HepG2 (cell line): ENCODE data around the gene NEBL. TPM values are rescaled to one million over a fixed set of nuclear protein-coding genes. Genes with fewer than 3 reads are reported as not detected.

Source experiments
- ATAC-seq: fragments of 200-7000 bp; cut with Tn5 transposase; 3 replicates; pipeline ENCODE4 v1.9.1; 2020; ENCODE audit warnings: mild to moderate bottlenecking, moderate library complexity
- BruUV-seq: library from RNA; stranded (reverse); fragments of 400-500 nt; replicated peaks from 2 replicates; lab custom pipeline; 2021; lab: Mats Ljungman, UMichigan
- CTCF ChIA-PET: fragments of 300-600 bp; formaldehyde crosslinking; extraction: SDS; loops from one replicate; lab custom pipeline; 2021; ENCODE audit warnings: low total read pairs, inconsistent platforms, low intra/inter-chr PET ratio; lab: Yijun Ruan, JAX
- POLR2A ChIA-PET: fragments of 350-600 bp; sonication (Branson Sonifier 250); formaldehyde crosslinking; loops from one replicate; lab custom pipeline; 2020; ENCODE audit warnings: antibody characterized with exemption, inconsistent platforms; lab: Yijun Ruan, JAX
- DNase-seq: peaks from one replicate; pipeline ENCODE4 v3.0.0-alpha.2; 2015; ENCODE audit warnings: low spot score
- FAIRE-seq: peaks from 3 replicates; lab custom pipeline; 2011; peaks lifted over from hg19 to GRCh38; lab: Jason Lieb, UNC
- H2AFZ ChIP-seq: one replicate; pipeline ENCODE4 v1.6.1; 2011; ENCODE audit warnings: low read length, inconsistent platforms
- H3K27ac ChIP-seq: fragments of 300-600 bp; 3 replicates; pipeline ENCODE4 v1.8.0; 2011; ENCODE audit warnings: mixed run types, mild to moderate bottlenecking, mixed read lengths, low read length, inconsistent platforms; ENCODE audit not compliant: insufficient read depth; ENCODE audit errors: extremely low read length
- H3K27me3 ChIP-seq, 2 experiments: fragments of 200-600 bp in 1 of 2; 2 replicates in 1 of 2; 3 replicates in 1 of 2; pipeline versions ENCODE4 v1.6.0 to v1.8.0; 2011; ENCODE audit warnings: low read length in 2 of 2, mild to moderate bottlenecking in 2 of 2, moderate library complexity in 2 of 2, inconsistent platforms in 1 of 2; ENCODE audit not compliant: insufficient read depth in 2 of 2, control insufficient read depth in 1 of 2
- H3K36me3 ChIP-seq, 2 experiments: fragments of 200-600 bp in 1 of 2; replicated peaks in 1 of 2; 2 replicates in 1 of 2; 3 replicates in 1 of 2; pipeline versions ENCODE4 v1.5.1 to v1.8.0; 2011; ENCODE audit warnings: low read length in 2 of 2, inconsistent platforms in 1 of 2; ENCODE audit not compliant: insufficient read depth in 2 of 2, control insufficient read depth in 1 of 2
- H3K4me1 ChIP-seq: 2 replicates; pipeline ENCODE4 v1.5.1; 2012; ENCODE audit warnings: low read length, inconsistent platforms; ENCODE audit not compliant: insufficient read depth
- H3K4me2 ChIP-seq: 2 replicates; pipeline ENCODE4 v1.6.0; 2011; ENCODE audit warnings: low read depth, low read length, inconsistent platforms
- H3K4me3 ChIP-seq, 3 experiments: fragments of 200-600 bp in 1 of 3; sonication (generic), shearing (Covaris generic) in 1 of 3; replicated peaks in 1 of 3; 2 replicates each; pipeline ENCODE4 v1.5.1; 2011 to 2016; ENCODE audit warnings: low read length in 3 of 3, inconsistent platforms in 2 of 3, low read depth in 2 of 3, mild to moderate bottlenecking in 2 of 3, control low read depth in 1 of 3, mixed read lengths in 1 of 3; ENCODE audit not compliant: insufficient read depth in 1 of 3
- H3K79me2 ChIP-seq: one replicate; pipeline ENCODE4 v1.6.1; 2011; ENCODE audit warnings: low read length, inconsistent platforms; ENCODE audit not compliant: insufficient read depth
- H3K9ac ChIP-seq: 2 replicates; pipeline ENCODE4 v1.6.0; 2011; ENCODE audit warnings: mild to moderate bottlenecking, low read depth, low read length, inconsistent platforms; ENCODE audit not compliant: insufficient read depth
- H3K9me3 ChIP-seq: 2 replicates; pipeline ENCODE4 v1.5.1; 2012; ENCODE audit warnings: mild to moderate bottlenecking, low read length
- H4K20me1 ChIP-seq: 2 replicates; pipeline ENCODE4 v1.6.0; 2011; ENCODE audit warnings: inconsistent platforms, mild to moderate bottlenecking, low read length, moderate library complexity; ENCODE audit not compliant: insufficient read depth
- ARID2 ChIP-seq: sonication (generic); formaldehyde crosslinking; IDR thresholded peaks from 2 replicates; pipeline ENCODE4 v1.8.1; 2022; ENCODE audit warnings: mild to moderate bottlenecking, missing genetic modification reagents, borderline replicate concordance
- BATF2 ChIP-seq: sonication (generic); formaldehyde crosslinking; IDR thresholded peaks from 2 replicates; pipeline ENCODE4 v1.8.0; 2022; ENCODE audit warnings: mild to moderate bottlenecking, missing genetic modification reagents, moderate library complexity
- GZF1 ChIP-seq: sonication (generic); formaldehyde crosslinking; IDR thresholded peaks from 2 replicates; pipeline ENCODE4 v1.5.1; 2020; ENCODE audit warnings: mild to moderate bottlenecking, missing genetic modification reagents
- HMGXB3 ChIP-seq: sonication (generic); formaldehyde crosslinking; IDR thresholded peaks from 2 replicates; pipeline ENCODE4 v1.4.0; 2020; ENCODE audit warnings: missing genetic modification reagents, borderline replicate concordance
- MAF1 ChIP-seq: sonication (generic); formaldehyde crosslinking; IDR thresholded peaks from 2 replicates; pipeline ENCODE4 v1.5.0; 2020; ENCODE audit warnings: missing genetic modification reagents, borderline replicate concordance
- MAFG ChIP-seq: sonication (generic); formaldehyde crosslinking; IDR thresholded peaks from 2 replicates; pipeline ENCODE4 v1.5.1; 2020; ENCODE audit warnings: mild to moderate bottlenecking, missing genetic modification reagents
- NFE2L2 ChIP-seq: fragments of 150-350 bp; IDR thresholded peaks from 2 replicates; pipeline ENCODE4 v1.6.1; 2014; ENCODE audit warnings: low read length
- RBM39 ChIP-seq: fragments of 200-400 bp; formaldehyde crosslinking; IDR thresholded peaks from one replicate; pipeline ENCODE4 v1.6.1; 2018; ENCODE audit warnings: antibody characterized with exemption, mild to moderate bottlenecking, low read depth, low read length; ENCODE audit not compliant: poor library complexity, severe bottlenecking
- SETDB1 ChIP-seq: sonication (generic); formaldehyde crosslinking; IDR thresholded peaks from 2 replicates; pipeline ENCODE4 v1.5.1; 2020; ENCODE audit warnings: missing genetic modification reagents, mild to moderate bottlenecking, borderline replicate concordance
- SSRP1 ChIP-seq: IDR thresholded peaks from 2 replicates; pipeline ENCODE4 v1.6.1; 2016; ENCODE audit warnings: control low read depth
- TAF15 ChIP-seq: fragments of 200-400 bp; formaldehyde crosslinking; IDR thresholded peaks from one replicate; pipeline ENCODE4 v1.6.1; 2018; ENCODE audit warnings: mild to moderate bottlenecking, low read depth, low read length; ENCODE audit not compliant: poor library complexity, severe bottlenecking
- ZC3H4 ChIP-seq: sonication (generic); formaldehyde crosslinking; IDR thresholded peaks from 2 replicates; pipeline ENCODE4 v1.4.0; 2020; ENCODE audit warnings: missing genetic modification reagents, borderline replicate concordance
- ZNF746 ChIP-seq: sonication (generic); formaldehyde crosslinking; IDR thresholded peaks from 2 replicates; pipeline ENCODE4 v1.8.0; 2022; ENCODE audit warnings: mild to moderate bottlenecking, missing genetic modification reagents
- ZNF790 ChIP-seq: sonication (generic); formaldehyde crosslinking; IDR thresholded peaks from 2 replicates; pipeline ENCODE4 v1.8.0; 2022; ENCODE audit warnings: missing genetic modification reagents, mild to moderate bottlenecking, borderline replicate concordance
- ZNF841 ChIP-seq: sonication (generic); formaldehyde crosslinking; IDR thresholded peaks from 2 replicates; pipeline ENCODE4 v1.8.1; 2023; ENCODE audit warnings: missing genetic modification reagents, borderline replicate concordance
- WGBS: methylation state at CpG from one replicate; pipeline ENCODE4 v1.1.6; 2017; ENCODE audit warnings: low lambda C conversion rate; 5-methylcytosine and 5-hydroxymethylcytosine counted together
- in situ Hi-C: cut with HindIII; loops from 2 replicates; pipeline ENCODE4 v1.10.0; 2017; ENCODE audit warnings: low pct_unique_long_range_greater_than_20kb; ENCODE audit not compliant: extremely low pct_ligation_motif_present
- intact Hi-C: fragments of 100-400 bp; cut with micrococcal nuclease; formaldehyde crosslinking; loops from one replicate; pipeline ENCODE4 v1.10.0; 2022; ENCODE audit not compliant: unreplicated experiment
- polyA plus RNA-seq, 8 experiments: library from polyadenylated mRNA; depleted of rRNA in 3 of 8; stranded (reverse) in 7 of 8; unstranded in 1 of 8; fragments of >200 nt; fragmentation: Illumina TruSeq in 4 of 8; extraction: Trizol in 4 of 8; gene quantifications; 2 replicates each; pipeline versions ENCODE4 v1.2.1 to v1.2.3, GENCODE V29; 2011 to 2016; ENCODE audit warnings: low read depth in 4 of 8, missing spikeins in 1 of 8, mixed read lengths in 1 of 8; ENCODE audit not compliant: insufficient read depth in 1 of 8
- total RNA-seq, 5 experiments: library from RNA; depleted of rRNA; stranded (reverse); fragments of >200 nt; fragmentation: Illumina TruSeq; extraction: Trizol; gene quantifications; 2 replicates each; pipeline ENCODE4 v1.2.3, GENCODE V29; 2016; ENCODE audit warnings: low read depth in 1 of 5
- TF ChIP-seq, protein P1 (sequence below): sonication (generic); formaldehyde crosslinking; IDR thresholded peaks from 2 replicates; pipeline ENCODE4 v1.5.1; 2020; ENCODE audit warnings: missing genetic modification reagents, mild to moderate bottlenecking, borderline replicate concordance

The NEBL gene
- total and polyA plus RNA-seq, 2 of the 13 experiments (the other 11 are each of a cell fraction or from before 2014, with no cell fraction given) = not detected

DNA sequence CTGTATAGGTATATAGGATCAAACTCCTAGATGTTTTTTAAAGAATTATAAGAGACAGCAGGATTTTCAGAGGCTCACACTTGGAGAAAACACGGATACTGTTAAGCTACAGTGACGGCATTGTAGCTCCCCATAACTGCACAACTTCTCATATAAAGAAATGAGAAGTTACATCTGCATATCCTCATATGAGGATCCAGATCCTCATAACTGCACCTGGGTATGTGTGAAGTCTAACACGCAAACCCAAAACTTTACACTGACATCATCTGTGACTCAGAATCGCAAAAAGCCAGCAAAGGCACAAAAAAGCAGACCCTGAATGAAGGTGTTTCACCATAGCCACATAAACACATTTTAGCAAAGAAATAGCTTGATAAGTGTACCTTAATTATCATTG is 34.1 kb downstream of the NEBL start:
- in situ Hi-C loops = no loop called here
- intact Hi-C loops = no loop called here
- H3K27me3 ChIP-seq = peaks cover 0 to 2% of the 10 kb centered on the region in 2 experiments; a peak in 2 of 5 replicates
- H3K4me1 ChIP-seq = no peaks in the 10 kb centered on the region
- BruUV-seq = no TSS peak
- 27% methylated on average over 4 of the region's 4 CpGs for WGBS
- no peak overlapping the region for H2AFZ ChIP-seq
- H3K9ac ChIP-seq = no peak overlapping the region
- H3K9me3 ChIP-seq = no peaks in the 10 kb centered on the region
- DNase-seq (no peak), FAIRE-seq (no peak), ATAC-seq (no peak)
- H3K79me2 ChIP-seq = no peaks in the 10 kb centered on the region
- POLR2A ChIA-PET = no interaction called here
- no peaks in the 10 kb centered on the region for H4K20me1 ChIP-seq
- H3K27ac ChIP-seq = no peak overlapping the region
- CTCF ChIA-PET = no interaction called here
- no peak overlapping the region for H3K4me3 ChIP-seq
- no peak overlapping the region for H3K4me2 ChIP-seq
- no peaks in the 10 kb centered on the region for H3K36me3 ChIP-seq
- TF ChIP-seq ZNF790 (CRISPR knock-in tag) (no peak), NFE2L2 (no peak), BATF2 (CRISPR knock-in tag) (no peak), MAFG (CRISPR knock-in tag) (no peak), MAF1 (no peak), ARID2 (CRISPR knock-in tag) (no peak), ZC3H4 (CRISPR knock-in tag) (no peak), ZNF746 (CRISPR knock-in tag) (no peak), TAF15 (no peak), HMGXB3 (CRISPR knock-in tag) (no peak), RBM39 (no peak), SSRP1 (CRISPR knock-in tag) (no peak), SETDB1 (CRISPR knock-in tag) (no peak), ZNF841 (CRISPR knock-in tag) (no peak), GZF1 (CRISPR knock-in tag) (no peak)
- TF ChIP-seq, protein P1, sequence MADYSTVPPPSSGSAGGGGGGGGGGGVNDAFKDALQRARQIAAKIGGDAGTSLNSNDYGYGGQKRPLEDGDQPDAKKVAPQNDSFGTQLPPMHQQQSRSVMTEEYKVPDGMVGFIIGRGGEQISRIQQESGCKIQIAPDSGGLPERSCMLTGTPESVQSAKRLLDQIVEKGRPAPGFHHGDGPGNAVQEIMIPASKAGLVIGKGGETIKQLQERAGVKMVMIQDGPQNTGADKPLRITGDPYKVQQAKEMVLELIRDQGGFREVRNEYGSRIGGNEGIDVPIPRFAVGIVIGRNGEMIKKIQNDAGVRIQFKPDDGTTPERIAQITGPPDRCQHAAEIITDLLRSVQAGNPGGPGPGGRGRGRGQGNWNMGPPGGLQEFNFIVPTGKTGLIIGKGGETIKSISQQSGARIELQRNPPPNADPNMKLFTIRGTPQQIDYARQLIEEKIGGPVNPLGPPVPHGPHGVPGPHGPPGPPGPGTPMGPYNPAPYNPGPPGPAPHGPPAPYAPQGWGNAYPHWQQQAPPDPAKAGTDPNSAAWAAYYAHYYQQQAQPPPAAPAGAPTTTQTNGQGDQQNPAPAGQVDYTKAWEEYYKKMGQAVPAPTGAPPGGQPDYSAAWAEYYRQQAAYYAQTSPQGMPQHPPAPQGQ = no peak
